Uterus (tissue), 2 donors: ENCODE data around the gene CFAP92.

Experiments
- POLR2A ChIP-seq, 2 donors: fragments of 450-650 bp; IDR thresholded peaks; one replicate each; pipeline ENCODE4 v1.6.1; 2016; ENCODE audit warnings: antibody characterized with exemption in 2 of 2, mild to moderate bottlenecking in 1 of 2, moderate library complexity in 1 of 2
- TF ChIP-seq, protein P1 (sequence below), 4 experiments: fragments of 200-600 bp in 2 of 4; fragments of 450-650 bp in 2 of 4; sonication (generic) in 2 of 4; IDR thresholded peaks; one replicate each; pipeline ENCODE4 v1.5.1; 2016 to 2019; ENCODE audit warnings: antibody characterized with exemption in 4 of 4, mild to moderate bottlenecking in 2 of 4, moderate library complexity in 1 of 4

DNA sequence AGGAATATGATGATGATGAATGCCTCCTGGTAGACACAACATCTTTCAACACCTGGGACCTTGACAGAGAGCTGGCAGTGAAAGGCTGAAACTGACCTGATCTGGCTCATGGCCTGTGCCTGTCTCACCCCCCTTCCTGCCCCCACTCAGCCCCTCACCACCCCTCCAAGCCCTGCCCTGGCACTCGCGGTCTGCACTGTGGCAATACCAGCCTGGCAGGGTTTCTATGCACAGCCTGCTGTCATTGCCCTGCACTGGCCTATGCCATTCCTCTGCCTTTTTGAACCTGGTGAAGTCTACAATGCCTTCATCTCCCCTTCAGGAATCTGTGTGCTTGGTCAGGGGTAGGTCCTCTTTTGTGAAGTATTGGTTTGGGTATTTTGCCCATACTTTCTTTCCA, 58.0 kb downstream of the CFAP92 start:
- TF ChIP-seq, protein P1, sequence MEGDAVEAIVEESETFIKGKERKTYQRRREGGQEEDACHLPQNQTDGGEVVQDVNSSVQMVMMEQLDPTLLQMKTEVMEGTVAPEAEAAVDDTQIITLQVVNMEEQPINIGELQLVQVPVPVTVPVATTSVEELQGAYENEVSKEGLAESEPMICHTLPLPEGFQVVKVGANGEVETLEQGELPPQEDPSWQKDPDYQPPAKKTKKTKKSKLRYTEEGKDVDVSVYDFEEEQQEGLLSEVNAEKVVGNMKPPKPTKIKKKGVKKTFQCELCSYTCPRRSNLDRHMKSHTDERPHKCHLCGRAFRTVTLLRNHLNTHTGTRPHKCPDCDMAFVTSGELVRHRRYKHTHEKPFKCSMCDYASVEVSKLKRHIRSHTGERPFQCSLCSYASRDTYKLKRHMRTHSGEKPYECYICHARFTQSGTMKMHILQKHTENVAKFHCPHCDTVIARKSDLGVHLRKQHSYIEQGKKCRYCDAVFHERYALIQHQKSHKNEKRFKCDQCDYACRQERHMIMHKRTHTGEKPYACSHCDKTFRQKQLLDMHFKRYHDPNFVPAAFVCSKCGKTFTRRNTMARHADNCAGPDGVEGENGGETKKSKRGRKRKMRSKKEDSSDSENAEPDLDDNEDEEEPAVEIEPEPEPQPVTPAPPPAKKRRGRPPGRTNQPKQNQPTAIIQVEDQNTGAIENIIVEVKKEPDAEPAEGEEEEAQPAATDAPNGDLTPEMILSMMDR (IDR thresholded peaks at IDR 0.05), result no peak
- no peak for TF ChIP-seq POLR2A (IDR thresholded peaks at IDR 0.05)
